HG02973 (cell line): ENCODE data around the gene NR4A2.

ENCODE experiments used
- ATAC-seq: cut with Tn5 transposase; IDR thresholded peaks from one replicate; pipeline ENCODE4 v1.9.1; 2021; ENCODE audit warnings: moderate library complexity; ENCODE audit not compliant: unreplicated experiment

NR4A2 gene

GRCh38 chr2:156340804-156341451 lies 8.4 kb upstream of the NR4A2 start:
- ATAC-seq: no peak

- no peak for ATAC-seq
Measured at GRCh38 chr2:156340377-156340776, 7.9 kb upstream of the NR4A2 start.

GRCh38 chr2:156339865-156340264 lies 7.3 kb upstream of the NR4A2 start:
- no peak for ATAC-seq

GRCh38 chr2:156339110-156339847 lies 6.8 kb upstream of the NR4A2 start:
- ATAC-seq: no peak

- no peak for ATAC-seq
Measured at GRCh38 chr2:156338578-156338977, 6.1 kb upstream of the NR4A2 start.

GRCh38 chr2:156334496-156335478 lies 2.3 kb upstream of the NR4A2 start:
- peak; percentile 13 for ATAC-seq

- ATAC-seq: peak; percentile 26
Measured at GRCh38 chr2:156333951-156334495, 1.5 kb upstream of the NR4A2 start.

GRCh38 chr2:156333274-156333950 lies 891 bp upstream of the NR4A2 start:
- peak; percentile 19 for ATAC-seq

- no peak for ATAC-seq
Measured at GRCh38 chr2:156332284-156332533, 312 bp downstream of the NR4A2 start.

- no peak for ATAC-seq
Measured at GRCh38 chr2:156331572-156332283, 793 bp downstream of the NR4A2 start.

- ATAC-seq: no peak
Measured at GRCh38 chr2:156329927-156330726, 2.4 kb downstream of the NR4A2 start.

- no peak for ATAC-seq
Measured at GRCh38 chr2:156329031-156329926, 3.2 kb downstream of the NR4A2 start.

GRCh38 chr2:156327835-156328695 lies 4.5 kb downstream of the NR4A2 start:
- no peak for ATAC-seq

- no peak for ATAC-seq
Measured at GRCh38 chr2:156326526-156327095, 5.9 kb downstream of the NR4A2 start.

- no peak for ATAC-seq
Measured at GRCh38 chr2:156325688-156326525, 6.6 kb downstream of the NR4A2 start.

- ATAC-seq: no peak
Measured at GRCh38 chr2:156323754-156324153, 8.8 kb downstream of the NR4A2 start.
